ENCODE measurements around the gene ENHO. TPM values are rescaled to one million over a fixed set of nuclear protein-coding genes. Genes with fewer than 3 reads are reported as not detected.
A peak's percentile ranks its signal among the peaks of the same experiment; 100 is the strongest.

ENHO gene
- total and polyA plus RNA-seq, 12 donors = 0.24 to 1.6 (median 0.88) TPM; not detected in 7

- WGBS, 4 donors = 60 to 65% (median 64%) methylated on average over 11 of the region's 11 CpGs
- no peak for TF ChIP-seq POLR2A (IDR thresholded peaks at IDR 0.05)
- no peak for TF ChIP-seq CTCF (IDR thresholded peaks at IDR 0.05)
These were observed 47.6 kb upstream of the ENHO start for GRCh38 chr9:34570376-34570775.

GRCh38 chr9:34568774-34569173 lies 46.0 kb upstream of the ENHO start:
- no peak overlapping the region for H3K27ac ChIP-seq
- H3K36me3 ChIP-seq (replicated peaks in 1 of 2) = no peaks in the 10 kb centered on the region
- no peaks in the 10 kb centered on the region for H3K4me1 ChIP-seq (replicated peaks in 1 of 2)
- H3K4me3 ChIP-seq = no peak overlapping the region
- intact Hi-C loops (cut with DNase I) = no loop called here
- no peaks in the 10 kb centered on the region for H3K9me3 ChIP-seq (replicated peaks in 1 of 3)
- WGBS, 4 donors = 60 to 88% (median 82%) methylated on average over 3 to 12 of the region's 12 CpGs
- H3K27me3 ChIP-seq = no peaks in the 10 kb centered on the region
- TF ChIP-seq CTCF (IDR thresholded peaks at IDR 0.05) (no peak), POLR2A (IDR thresholded peaks at IDR 0.05) (no peak)
- DNase-seq = no peak

More at GRCh38 chr9:34570376-34570775, 47.6 kb upstream of the ENHO start:
- Histone ChIP-seq H3K27me3 (no peaks in the 10 kb centered on the region), H3K36me3 (replicated peaks in 1 of 2) (no peaks in the 10 kb centered on the region), H3K27ac (peak overlapping the region in 2 of 5 donors; percentile 16 to 26), H3K4me1 (replicated peaks in 1 of 2) (no peaks in the 10 kb centered on the region), H3K4me3 (no peak overlapping the region), H3K9me3 (replicated peaks in 1 of 3) (no peaks in the 10 kb centered on the region)
- DNase-seq = no peak
- intact Hi-C loops (cut with DNase I) = no loop called here

- Histone ChIP-seq H3K27ac (no peak overlapping the region), H3K27me3 (no peaks in the 10 kb centered on the region), H3K4me1 (replicated peaks in 1 of 2) (no peaks in the 10 kb centered on the region), H3K36me3 (replicated peaks in 1 of 2) (no peaks in the 10 kb centered on the region), H3K4me3 (no peak overlapping the region), H3K9me3 (replicated peaks in 1 of 3) (no peaks in the 10 kb centered on the region)
- intact Hi-C loops (cut with DNase I) = no loop called here
- no peak for DNase-seq
- 80 to 86% (median 84%) methylated on average over 4 to 7 of the region's 7 CpGs for WGBS, 4 donors
- TF ChIP-seq POLR2A (IDR thresholded peaks at IDR 0.05) (no peak), CTCF (IDR thresholded peaks at IDR 0.05) (no peak)
These were observed 45.3 kb upstream of the ENHO start for GRCh38 chr9:34568133-34568532.

GRCh38 chr9:34566972-34567371 lies 44.2 kb upstream of the ENHO start:
- H3K4me1 ChIP-seq (replicated peaks in 1 of 2) = no peaks in the 10 kb centered on the region
- intact Hi-C loops (cut with DNase I) = no loop called here
- no peaks in the 10 kb centered on the region for H3K9me3 ChIP-seq (replicated peaks in 1 of 3)
- no peak for TF ChIP-seq POLR2A (IDR thresholded peaks at IDR 0.05)
- TF ChIP-seq CTCF (IDR thresholded peaks at IDR 0.05) = no peak
- H3K36me3 ChIP-seq (replicated peaks in 1 of 2) = no peaks in the 10 kb centered on the region
- no peaks in the 10 kb centered on the region for H3K27me3 ChIP-seq
- WGBS, 4 donors = 67 to 78% (median 74%) methylated on average over 6 of the region's 6 CpGs
- no peak overlapping the region for H3K4me3 ChIP-seq
- no peak overlapping the region for H3K27ac ChIP-seq
- no peak for DNase-seq

Data from adrenal gland (tissue), 12 donors.